MM.1S (cell line): ENCODE results near the gene ZDHHC11.

Experiments used
- CTCF ChIP-seq: fragments of 300-600 bp; sonication (generic); IDR thresholded peaks from 2 replicates; pipeline ENCODE4 v1.5.1; 2016; ENCODE audit warnings: antibody characterized with exemption, low read length, mixed read lengths
- EZH2 ChIP-seq: fragments of 300-600 bp; sonication (generic); optimal IDR thresholded peaks from 2 replicates; pipeline ENCODE3; 2017; ENCODE audit warnings: low read depth, mild to moderate bottlenecking, antibody characterized with exemption, low read length, mixed read lengths
- EZH2phosphoT487 ChIP-seq: fragments of 300-600 bp; sonication (generic); IDR thresholded peaks from 2 replicates; pipeline ENCODE4 v1.6.1; 2018; ENCODE audit warnings: antibody characterized with exemption, low read length

- TF ChIP-seq CTCF (no peak), EZH2phosphoT487 (no peak), EZH2 (no peak)
Measured at GRCh38 chr5:775961-776861, 74.6 kb downstream of the ZDHHC11 start.
